Spleen (tissue), 7 donors: ENCODE measurements around the gene TRAF3IP3.

Experiments
- CTCF ChIP-seq, 11 experiments: fragments of 200-600 bp in 7 of 11; fragments of 450-650 bp in 4 of 11; sonication (generic) in 4 of 11; IDR thresholded peaks in 8 of 11; conservative IDR thresholded peaks in 3 of 11; 1 replicate in 7 of 11; 2 replicates in 4 of 11; pipeline versions ENCODE4 v1.4.0 to v1.8.0; 2016 to 2021; ENCODE audit warnings: antibody characterized with exemption in 11 of 11, inconsistent platforms in 4 of 11, mild to moderate bottlenecking in 1 of 11
- POLR2A ChIP-seq, 3 donors: fragments of 450-650 bp; IDR thresholded peaks; one replicate each; pipeline ENCODE4 v1.5.1; 2017; ENCODE audit warnings: antibody characterized with exemption in 3 of 3, mild to moderate bottlenecking in 1 of 3
- POLR2AphosphoS5 ChIP-seq, 3 donors: sonication (generic); formaldehyde crosslinking; IDR thresholded peaks; one replicate each; pipeline ENCODE4 v1.5.1; 2017; ENCODE audit warnings: antibody characterized with exemption in 3 of 3
- donor health status: DM: no; HTN: no; CAD: no; lungs with moderate emphysema.
- donor health status: DM: no; HTN: no; CAD: no.
- donor health status: DM: no; HTN: no; CAD: no.

DNA sequence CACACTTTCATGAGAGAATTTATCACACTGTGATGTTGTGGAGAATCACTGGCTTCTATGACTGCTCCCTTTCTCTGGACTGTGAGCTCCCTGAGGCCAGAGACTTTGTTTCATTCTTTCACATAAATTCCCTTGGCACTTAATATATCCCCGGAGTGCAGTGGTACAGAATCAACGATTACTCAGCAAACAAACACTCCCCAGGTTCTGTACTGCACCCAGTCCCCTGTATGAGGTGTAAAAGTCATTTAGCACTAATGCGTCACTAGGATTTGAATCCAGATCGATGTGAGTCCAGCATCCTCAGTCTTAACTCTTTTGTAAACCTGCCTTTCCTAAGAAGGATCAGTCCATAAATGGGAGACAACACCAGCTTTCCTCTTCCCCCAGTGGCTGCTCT, 65.1 kb downstream of the TRAF3IP3 start:
- TF ChIP-seq CTCF (IDR thresholded peaks at IDR 0.05 in 8 of 11, conservative IDR thresholded peaks at IDR 0.05 in 3 of 11): no peak
- TF ChIP-seq POLR2A (IDR thresholded peaks at IDR 0.05): no peak
- no peak for TF ChIP-seq POLR2AphosphoS5 (IDR thresholded peaks at IDR 0.05)
